Keratinocyte (primary cell): Measurements from ENCODE around the gene SORL1. TPM values are rescaled to one million over a fixed set of nuclear protein-coding genes. Genes with fewer than 3 reads are reported as not detected.

Experiments used
- DNase-seq: peaks from one replicate; pipeline ENCODE4 v3.0.0-alpha.2; 2011; ENCODE audit warnings: low read depth, missing footprints, low spot score
- FAIRE-seq: peaks from 2 replicates; lab custom pipeline; 2011; peaks lifted over from hg19 to GRCh38; lab: Jason Lieb, UNC
- H2AFZ ChIP-seq: 2 replicates; pipeline ENCODE4 v1.6.0; 2012; ENCODE audit warnings: low read length, control low read depth, inconsistent platforms; ENCODE audit not compliant: control insufficient read depth
- H3K27ac ChIP-seq: 2 replicates; pipeline ENCODE4 v1.5.1; 2011; ENCODE audit warnings: low read length; ENCODE audit not compliant: control insufficient read depth, insufficient read depth
- H3K27me3 ChIP-seq: 3 replicates; pipeline ENCODE4 v1.6.0; 2011; ENCODE audit warnings: low read length; ENCODE audit not compliant: control insufficient read depth, insufficient read depth; ENCODE audit errors: extremely low read depth
- H3K36me3 ChIP-seq, 2 experiments: 2 replicates in 1 of 2; 3 replicates in 1 of 2; pipeline ENCODE4 v1.5.1; 2011; ENCODE audit warnings: low read length in 2 of 2, mild to moderate bottlenecking in 1 of 2; ENCODE audit not compliant: control insufficient read depth in 2 of 2, insufficient read depth in 2 of 2; ENCODE audit errors: extremely low read depth in 1 of 2
- H3K4me1 ChIP-seq: 3 replicates; pipeline ENCODE4 v1.5.1; 2011; ENCODE audit warnings: low read length; ENCODE audit not compliant: control insufficient read depth, insufficient read depth; ENCODE audit errors: extremely low read depth
- H3K4me2 ChIP-seq: 3 replicates; pipeline ENCODE4 v1.6.0; 2011; ENCODE audit warnings: low read depth, low read length; ENCODE audit not compliant: control insufficient read depth, insufficient read depth; ENCODE audit errors: extremely low read depth
- H3K4me3 ChIP-seq, 3 experiments: fragments of 200-600 bp in 1 of 3; sonication (generic) in 1 of 3; 2 replicates in 2 of 3; 3 replicates in 1 of 3; pipeline ENCODE4 v1.5.1; 2011 to 2016; ENCODE audit warnings: low read length in 3 of 3, mild to moderate bottlenecking in 3 of 3, control low read depth in 2 of 3, inconsistent platforms in 1 of 3, low read depth in 1 of 3, mixed read lengths in 1 of 3, mixed run types in 1 of 3, moderate library complexity in 1 of 3; ENCODE audit not compliant: control insufficient read depth in 2 of 3, insufficient read depth in 2 of 3; ENCODE audit errors: extremely low read depth in 1 of 3
- H3K79me2 ChIP-seq: 2 replicates; pipeline ENCODE4 v1.6.0; 2012; ENCODE audit warnings: low read length; ENCODE audit not compliant: control insufficient read depth, insufficient read depth
- H3K9ac ChIP-seq: 3 replicates; pipeline ENCODE4 v1.6.0; 2011; ENCODE audit warnings: low read length; ENCODE audit not compliant: control insufficient read depth, insufficient read depth; ENCODE audit errors: extremely low read depth
- H3K9me1 ChIP-seq: 3 replicates; pipeline ENCODE4 v1.6.0; 2011; ENCODE audit warnings: low read length; ENCODE audit not compliant: control insufficient read depth, insufficient read depth; ENCODE audit errors: extremely low read depth
- H3K9me3 ChIP-seq: 2 replicates; pipeline ENCODE4 v1.5.1; 2012; ENCODE audit warnings: low read depth, low read length; ENCODE audit not compliant: control insufficient read depth
- H4K20me1 ChIP-seq: 3 replicates; pipeline ENCODE4 v1.6.0; 2011; ENCODE audit warnings: low read length; ENCODE audit not compliant: control insufficient read depth, insufficient read depth; ENCODE audit errors: extremely low read depth
- CTCF ChIP-seq, 3 experiments: IDR thresholded peaks in 1 of 3; conservative IDR thresholded peaks in 1 of 3; optimal IDR thresholded peaks in 1 of 3; 2 replicates in 2 of 3; 3 replicates in 1 of 3; pipeline versions ENCODE3 to v1.5.1; 2011; ENCODE audit warnings: low read length in 3 of 3, mild to moderate bottlenecking in 3 of 3, moderate library complexity in 2 of 3, control low read depth in 1 of 3, inconsistent platforms in 1 of 3; ENCODE audit not compliant: insufficient read depth in 2 of 3; ENCODE audit errors: extremely low read depth in 1 of 3
- EZH2 ChIP-seq: IDR thresholded peaks from one replicate; pipeline ENCODE4 v1.6.1; 2012; ENCODE audit warnings: inconsistent platforms, mild to moderate bottlenecking, low read length, moderate library complexity
- dilution Hi-C: fragments of 300-500 bp; cut with MboI; formaldehyde crosslinking; loops from one replicate; pipeline ENCODE4 v1.7.0; 2020; ENCODE audit warnings: low sequenced_read_pairs; ENCODE audit not compliant: extremely low pct_ligation_motif_present
- polyA plus RNA-seq, 5 experiments: library from polyadenylated mRNA; depleted of rRNA in 3 of 5; stranded (reverse) in 3 of 5; stranded (forward) in 1 of 5; unstranded in 1 of 5; fragments of >200 nt; gene quantifications; 1 replicate in 1 of 5; 2 replicates in 3 of 5; 3 replicates in 1 of 5; pipeline versions ENCODE4 v1.2.1 to v1.2.3, GENCODE V29; 2011 to 2012; ENCODE audit warnings: missing spikeins in 2 of 5, low read depth in 1 of 5, low replicate concordance in 1 of 5

The SORL1 gene
- polyA plus RNA-seq, 1 donor (not counting 4 experiments of a cell fraction or from before 2014, with no cell fraction given), result 38.9 TPM

GRCh38 chr11:121543836-121544380 lies 91.8 kb downstream of the SORL1 start:
- no peaks in the 10 kb centered on the region for H3K9me1 ChIP-seq
- H4K20me1 ChIP-seq, result no peaks in the 10 kb centered on the region
- H3K9me3 ChIP-seq, result no peaks in the 10 kb centered on the region
- no peaks in the 10 kb centered on the region for H3K27me3 ChIP-seq
- dilution Hi-C loops, result no loop called here
- H3K27ac ChIP-seq, result no peak overlapping the region
- H2AFZ ChIP-seq, result no peak overlapping the region
- peaks cover 16% of the 10 kb centered on the region for H3K4me1 ChIP-seq
- peaks cover 2 to 9% of the 10 kb centered on the region in 2 experiments for H3K36me3 ChIP-seq
- H3K9ac ChIP-seq, result no peak overlapping the region
- no peak for FAIRE-seq
- H3K79me2 ChIP-seq, result no peaks in the 10 kb centered on the region
- H3K4me3 ChIP-seq, result no peak overlapping the region
- DNase-seq, result no peak
- no peak overlapping the region for H3K4me2 ChIP-seq
- TF ChIP-seq CTCF (optimal IDR thresholded peaks at IDR 0.05 in 1 of 3, IDR thresholded peaks at IDR 0.05 in 1 of 3, conservative IDR thresholded peaks at IDR 0.05 in 1 of 3; ENCODE audit: extremely low read depth in 1 of 3, insufficient read depth in 2 of 3, low read length in 3 of 3) (no peak), EZH2 (no peak)

GRCh38 chr11:121544956-121545355 lies 92.8 kb downstream of the SORL1 start:
- H3K4me2 ChIP-seq, result no peak overlapping the region
- FAIRE-seq (no peak), DNase-seq (no peak)
- no peak overlapping the region for H3K9ac ChIP-seq
- no peak for TF ChIP-seq CTCF (optimal IDR thresholded peaks at IDR 0.05 in 1 of 3, IDR thresholded peaks at IDR 0.05 in 1 of 3, conservative IDR thresholded peaks at IDR 0.05 in 1 of 3; ENCODE audit: extremely low read depth in 1 of 3, insufficient read depth in 2 of 3, low read length in 3 of 3)
- no peak for TF ChIP-seq EZH2
- no peak overlapping the region for H2AFZ ChIP-seq
- peaks cover 19% of the 10 kb centered on the region for H3K4me1 ChIP-seq
- no peak overlapping the region for H3K27ac ChIP-seq
- H3K27me3 ChIP-seq, result no peaks in the 10 kb centered on the region
- dilution Hi-C loops, result no loop called here
- no peaks in the 10 kb centered on the region for H3K79me2 ChIP-seq
- no peaks in the 10 kb centered on the region for H3K9me3 ChIP-seq
- no peaks in the 10 kb centered on the region for H3K9me1 ChIP-seq
- no peak overlapping the region for H3K4me3 ChIP-seq
- peaks cover 2 to 9% of the 10 kb centered on the region in 2 experiments for H3K36me3 ChIP-seq
- H4K20me1 ChIP-seq, result no peaks in the 10 kb centered on the region
